ENCODE data around the gene ANKRD11. TPM values are rescaled to one million over a fixed set of nuclear protein-coding genes. Genes with fewer than 3 reads are reported as not detected.

Gene ANKRD11
- total RNA-seq, 4 donors from 2014 or later, result 49.8 to 114 (median 82.2) TPM

- ATAC-seq (ENCODE audit: low FRiP score), result no peak
- TF ChIP-seq CTCF (IDR thresholded peaks at IDR 0.05), result no peak
- no peak for DNase-seq (ENCODE audit: low spot score)
These were observed 8.5 kb upstream of the ANKRD11 start for GRCh38 chr16:89498839-89499238.

- DNase-seq (ENCODE audit: low spot score) (no peak), ATAC-seq (ENCODE audit: low FRiP score) (no peak)
- no peak for TF ChIP-seq CTCF (IDR thresholded peaks at IDR 0.05)
These were observed 4.8 kb upstream of the ANKRD11 start for GRCh38 chr16:89495121-89495520.

GRCh38 chr16:89493776-89494175 is 3.4 kb upstream of the ANKRD11 start:
- no peak for ATAC-seq (ENCODE audit: low FRiP score)
- no peak for TF ChIP-seq CTCF (IDR thresholded peaks at IDR 0.05)
- DNase-seq (ENCODE audit: low spot score), result no peak

- no peak for ATAC-seq (ENCODE audit: low FRiP score)
- DNase-seq (ENCODE audit: low spot score), result no peak
- TF ChIP-seq CTCF (IDR thresholded peaks at IDR 0.05), result no peak
These were observed 1.8 kb upstream of the ANKRD11 start for GRCh38 chr16:89491974-89492687.

GRCh38 chr16:89491238-89491869 is 993 bp upstream of the ANKRD11 start:
- DNase-seq (ENCODE audit: low spot score) (no peak), ATAC-seq (ENCODE audit: low FRiP score) (no peak)
- TF ChIP-seq CTCF (IDR thresholded peaks at IDR 0.05), result no peak

- ATAC-seq (ENCODE audit: low FRiP score), result peak; percentile 2
- no peak for TF ChIP-seq CTCF (IDR thresholded peaks at IDR 0.05)
- DNase-seq (ENCODE audit: low spot score), result no peak
These were observed 393 bp downstream of the ANKRD11 start for GRCh38 chr16:89489898-89490438.
